CD4-positive, alpha-beta T cell (primary cell): ENCODE data around the gene SPG21. TPM values are rescaled to one million over a fixed set of nuclear protein-coding genes. Genes with fewer than 3 reads are reported as not detected.

Experiments used
- ATAC-seq: fragments of 200-7000 bp; cut with Tn5 transposase; one replicate; pipeline ENCODE4 v1.10.0; 2022; ENCODE audit warnings: mild to moderate bottlenecking; ENCODE audit not compliant: poor library complexity
- CTCF ChIA-PET: fragments of 350-600 bp; sonication (Branson Sonifier 250); formaldehyde crosslinking; loops from one replicate; lab custom pipeline; 2021; ENCODE audit warnings: antibody characterized with exemption, inconsistent platforms; lab: Charles Lee
- POLR2A ChIA-PET: fragments of 350-600 bp; sonication (Branson Sonifier 250); formaldehyde crosslinking; loops from one replicate; lab custom pipeline; 2021; ENCODE audit warnings: antibody characterized with exemption, inconsistent platforms; lab: Charles Lee
- DNase-seq, 14 experiments: peaks; one replicate each; pipeline ENCODE4 v3.0.0-alpha.2; 2013 to 2020; ENCODE audit warnings: mixed read lengths in 2 of 14
- H3K27ac ChIP-seq, 2 donors: one replicate each; pipeline versions ENCODE4 v1.5.1 to v1.7.0; 2013; ENCODE audit warnings: low read length in 2 of 2, low read depth in 1 of 2, mild to moderate bottlenecking in 1 of 2
- H3K27me3 ChIP-seq, 2 experiments: 1 replicate in 1 of 2; 2 replicates in 1 of 2; pipeline versions ENCODE4 v1.6.1 to v1.7.0; 2013; ENCODE audit warnings: low read length in 2 of 2, control low read depth in 1 of 2, mild to moderate bottlenecking in 1 of 2, moderate library complexity in 1 of 2; ENCODE audit not compliant: insufficient read depth in 2 of 2, control insufficient read depth in 1 of 2
- H3K36me3 ChIP-seq: one replicate; pipeline ENCODE4 v1.6.1; 2013; ENCODE audit warnings: low read length, control low read depth; ENCODE audit not compliant: insufficient read depth
- H3K4me1 ChIP-seq: one replicate; pipeline ENCODE4 v1.6.1; 2013; ENCODE audit warnings: low read length, control low read depth; ENCODE audit not compliant: insufficient read depth
- H3K4me3 ChIP-seq: one replicate; pipeline ENCODE4 v1.5.1; 2013; ENCODE audit warnings: mild to moderate bottlenecking, low read length, moderate library complexity
- H3K9me3 ChIP-seq, 2 experiments: 1 replicate in 1 of 2; 2 replicates in 1 of 2; pipeline versions ENCODE4 v1.6.1 to v1.7.0; 2013; ENCODE audit warnings: low read length in 2 of 2, mild to moderate bottlenecking in 2 of 2, control low read depth in 1 of 2, moderate library complexity in 1 of 2; ENCODE audit not compliant: control insufficient read depth in 1 of 2, insufficient read depth in 1 of 2
- H3K27ac Mint-ChIP-seq: one replicate; pipeline ENCODE4 v1.8.0; 2020; ENCODE audit warnings: mixed read lengths
- H3K27me3 Mint-ChIP-seq: one replicate; pipeline ENCODE4 v1.8.0; 2021; ENCODE audit warnings: mixed read lengths
- H3K36me3 Mint-ChIP-seq: one replicate; pipeline ENCODE4 v1.8.0; 2021; ENCODE audit warnings: low read depth, mixed read lengths
- H3K4me1 Mint-ChIP-seq: one replicate; pipeline ENCODE4 v1.8.0; 2021; ENCODE audit warnings: low read depth, mixed read lengths
- H3K4me3 Mint-ChIP-seq: one replicate; pipeline ENCODE4 v1.8.0; 2020; ENCODE audit warnings: mild to moderate bottlenecking, mixed read lengths
- H3K9me3 Mint-ChIP-seq: one replicate; pipeline ENCODE4 v1.8.0; 2020; ENCODE audit warnings: mixed read lengths
- intact Hi-C, 2 experiments: fragments of 100-400 bp; cut with DNase I in 1 of 2; cut with micrococcal nuclease in 1 of 2; formaldehyde crosslinking; loops; one replicate each; pipeline versions ENCODE4 v1.15.1 to v1.9.0; 2023 to 2025; cut with DNase I, micrococcal nuclease
- total RNA-seq, 174 experiments: library from RNA in 2 of 174; stranded (reverse) in 2 of 174; gene quantifications; one replicate each; pipeline ENCODE4 v1.2.3 and lab custom pipeline; 2021 to 2026
- TF ChIP-seq, protein P1 (sequence below): fragments of 200-600 bp; IDR thresholded peaks from one replicate; pipeline ENCODE4 v1.8.0; 2022; ENCODE audit warnings: antibody characterized with exemption, mild to moderate bottlenecking

Gene SPG21
- total RNA-seq, 2 experiments from 2014 or later: 29.4 to 32.7 TPM

DNA sequence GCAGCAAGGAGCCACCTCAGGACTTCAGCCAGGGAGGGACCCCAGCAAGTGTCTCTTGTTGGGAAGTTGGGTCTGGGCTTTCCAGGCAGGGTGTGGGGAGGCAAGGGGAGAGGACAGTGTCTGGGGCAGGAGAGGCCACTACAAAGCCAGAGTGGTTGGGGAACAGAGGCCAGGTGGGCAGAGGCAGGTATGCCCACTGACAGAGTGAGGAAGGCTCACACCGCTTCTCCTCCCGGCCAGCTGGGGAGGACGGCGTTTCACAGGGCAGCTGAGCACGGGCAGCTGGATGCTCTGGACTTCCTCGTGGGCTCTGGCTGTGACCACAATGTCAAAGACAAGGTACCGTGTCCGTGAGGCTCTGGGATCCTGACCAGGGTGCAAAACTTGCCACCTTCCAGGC is 63.1 kb downstream of the SPG21 start:
- Histone ChIP-seq H3K9me3 (no peaks in the 10 kb centered on the region), H3K27ac (no peak overlapping the region), H3K36me3 (no peaks in the 10 kb centered on the region), H3K27me3 (no peaks in the 10 kb centered on the region), H3K4me1 (no peaks in the 10 kb centered on the region), H3K4me3 (no peak overlapping the region)
- no peaks in the 10 kb centered on the region for H3K4me1 Mint-ChIP-seq
- no peak overlapping the region for H3K4me3 Mint-ChIP-seq
- H3K36me3 Mint-ChIP-seq: no peaks in the 10 kb centered on the region
- POLR2A ChIA-PET: no interaction called here
- H3K9me3 Mint-ChIP-seq: no peaks in the 10 kb centered on the region
- DNase-seq (no peak), ATAC-seq (no peak)
- no peaks in the 10 kb centered on the region for H3K27me3 Mint-ChIP-seq
- intact Hi-C loops: no loop called here
- H3K27ac Mint-ChIP-seq: no peak overlapping the region
- CTCF ChIA-PET: no interaction called here
- TF ChIP-seq, protein P1, sequence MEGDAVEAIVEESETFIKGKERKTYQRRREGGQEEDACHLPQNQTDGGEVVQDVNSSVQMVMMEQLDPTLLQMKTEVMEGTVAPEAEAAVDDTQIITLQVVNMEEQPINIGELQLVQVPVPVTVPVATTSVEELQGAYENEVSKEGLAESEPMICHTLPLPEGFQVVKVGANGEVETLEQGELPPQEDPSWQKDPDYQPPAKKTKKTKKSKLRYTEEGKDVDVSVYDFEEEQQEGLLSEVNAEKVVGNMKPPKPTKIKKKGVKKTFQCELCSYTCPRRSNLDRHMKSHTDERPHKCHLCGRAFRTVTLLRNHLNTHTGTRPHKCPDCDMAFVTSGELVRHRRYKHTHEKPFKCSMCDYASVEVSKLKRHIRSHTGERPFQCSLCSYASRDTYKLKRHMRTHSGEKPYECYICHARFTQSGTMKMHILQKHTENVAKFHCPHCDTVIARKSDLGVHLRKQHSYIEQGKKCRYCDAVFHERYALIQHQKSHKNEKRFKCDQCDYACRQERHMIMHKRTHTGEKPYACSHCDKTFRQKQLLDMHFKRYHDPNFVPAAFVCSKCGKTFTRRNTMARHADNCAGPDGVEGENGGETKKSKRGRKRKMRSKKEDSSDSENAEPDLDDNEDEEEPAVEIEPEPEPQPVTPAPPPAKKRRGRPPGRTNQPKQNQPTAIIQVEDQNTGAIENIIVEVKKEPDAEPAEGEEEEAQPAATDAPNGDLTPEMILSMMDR: no peak

DNA sequence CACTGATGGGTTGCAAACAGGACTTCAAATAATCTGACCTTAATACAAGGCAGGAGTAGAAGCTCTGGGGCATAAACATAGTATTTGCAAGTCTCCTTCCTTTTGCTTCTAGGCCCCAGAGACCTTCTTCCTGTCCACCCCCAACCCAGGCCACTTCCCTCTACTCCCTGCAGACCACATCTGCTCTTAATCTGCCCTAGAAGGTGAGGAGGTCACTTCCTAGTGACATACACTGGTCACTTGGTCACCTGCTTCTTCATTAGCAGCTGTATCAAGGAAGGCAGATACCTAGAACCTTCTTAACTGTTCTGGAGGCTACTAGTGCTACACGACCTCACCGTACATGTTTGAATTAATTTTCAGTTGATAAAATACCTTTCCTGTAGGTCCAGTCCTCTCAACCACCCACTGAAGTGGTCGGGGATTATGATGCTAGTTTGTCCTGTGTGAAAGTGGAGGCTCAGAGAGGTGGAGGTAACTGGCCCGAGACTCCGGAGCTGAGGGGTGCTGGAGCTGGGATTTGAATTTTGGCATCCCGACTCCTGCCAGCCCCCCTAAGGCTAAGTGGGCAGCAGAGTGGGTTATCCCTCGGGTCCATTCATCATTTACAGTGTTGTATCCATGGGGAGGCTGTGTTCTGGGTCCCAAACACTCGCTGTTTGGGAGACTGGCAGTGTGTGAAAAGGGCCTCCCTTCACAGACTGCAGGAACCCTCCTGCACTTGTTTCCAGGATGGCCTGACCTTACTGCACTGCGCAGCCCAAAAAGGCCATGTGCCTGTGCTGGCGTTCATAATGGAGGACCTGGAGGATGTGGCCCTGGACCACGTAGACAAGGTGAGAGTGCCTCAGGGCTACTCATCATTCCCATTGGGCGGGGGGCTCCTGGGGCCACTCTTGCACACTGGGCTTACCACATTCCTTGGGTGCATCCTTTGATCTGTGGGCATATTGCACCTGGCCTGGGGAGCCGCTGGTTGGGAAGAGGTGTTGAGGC is 64.1 kb downstream of the SPG21 start:
- DNase-seq (no peak), ATAC-seq (no peak)
- no peak overlapping the region for H3K4me3 ChIP-seq
- no peak overlapping the region for H3K4me3 Mint-ChIP-seq
- H3K27ac Mint-ChIP-seq: no peak overlapping the region
- H3K9me3 ChIP-seq: no peaks in the 10 kb centered on the region
- H3K27me3 Mint-ChIP-seq: no peaks in the 10 kb centered on the region
- ChIA-PET POLR2A (no interaction called here), CTCF (no interaction called here)
- no peaks in the 10 kb centered on the region for H3K9me3 Mint-ChIP-seq
- H3K4me1 Mint-ChIP-seq: no peaks in the 10 kb centered on the region
- no peaks in the 10 kb centered on the region for H3K4me1 ChIP-seq
- H3K27ac ChIP-seq: no peak overlapping the region
- no peaks in the 10 kb centered on the region for H3K36me3 ChIP-seq
- intact Hi-C loops: no loop called here
- H3K27me3 ChIP-seq: no peaks in the 10 kb centered on the region
- H3K36me3 Mint-ChIP-seq: no peaks in the 10 kb centered on the region
- TF ChIP-seq, protein P1: no peak

DNA sequence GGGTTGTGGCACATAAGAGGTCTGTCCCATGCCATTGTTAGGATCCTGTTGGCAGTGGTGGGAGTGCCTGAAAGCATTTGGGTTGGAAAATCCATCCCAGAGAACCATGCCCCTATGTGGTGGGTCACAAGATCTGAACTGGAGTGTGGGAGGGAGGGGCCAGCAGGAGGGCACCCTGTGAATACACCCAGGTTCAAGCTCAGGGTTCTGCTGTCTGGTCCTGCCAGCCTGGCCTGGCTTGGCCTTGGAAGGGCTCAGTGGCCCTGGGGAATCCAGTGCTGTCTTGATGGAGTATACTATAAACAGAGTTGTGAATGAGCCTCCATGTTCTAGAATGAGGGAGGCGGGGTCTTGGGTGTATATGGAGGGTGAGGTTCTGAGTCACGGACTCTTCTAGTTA is 66.2 kb downstream of the SPG21 start:
- H3K27ac Mint-ChIP-seq: no peak overlapping the region
- DNase-seq: no peak
- H3K4me1 Mint-ChIP-seq: no peaks in the 10 kb centered on the region
- Histone ChIP-seq H3K9me3 (no peaks in the 10 kb centered on the region), H3K4me3 (no peak overlapping the region), H3K27me3 (no peaks in the 10 kb centered on the region), H3K27ac (no peak overlapping the region), H3K36me3 (no peaks in the 10 kb centered on the region), H3K4me1 (no peaks in the 10 kb centered on the region)
- TF ChIP-seq, protein P1: no peak
- no peak for ATAC-seq
- H3K9me3 Mint-ChIP-seq: no peaks in the 10 kb centered on the region
- no peaks in the 10 kb centered on the region for H3K27me3 Mint-ChIP-seq
- H3K36me3 Mint-ChIP-seq: no peaks in the 10 kb centered on the region
- ChIA-PET POLR2A (no interaction called here), CTCF (no interaction called here)
- intact Hi-C loops: no loop called here
- no peak overlapping the region for H3K4me3 Mint-ChIP-seq
